B cell (primary cell): ENCODE data around the gene SCAMP1. TPM values are rescaled to one million over a fixed set of nuclear protein-coding genes. Genes with fewer than 3 reads are reported as not detected.

Experiments used
- ATAC-seq: fragments of 200-7000 bp; cut with Tn5 transposase; one replicate; pipeline ENCODE4 v1.10.0; 2021; ENCODE audit warnings: low read depth, mild to moderate bottlenecking, moderate number of reproducible peaks, moderate library complexity
- CTCF ChIA-PET: fragments of 350-600 bp; sonication (Branson Sonifier 250); formaldehyde crosslinking; loops from one replicate; lab custom pipeline; 2021; ENCODE audit warnings: antibody characterized with exemption, inconsistent platforms; lab: Charles Lee
- POLR2A ChIA-PET: fragments of 350-600 bp; sonication (Branson Sonifier 250); formaldehyde crosslinking; loops from one replicate; lab custom pipeline; 2021; ENCODE audit warnings: antibody characterized with exemption; lab: Charles Lee
- DNase-seq: peaks from one replicate; pipeline ENCODE4 v3.0.0; 2013
- H2AFZ ChIP-seq: 2 replicates; pipeline ENCODE4 v1.6.1; 2012; ENCODE audit warnings: mild to moderate bottlenecking, low read depth, low read length; ENCODE audit not compliant: insufficient read depth, poor library complexity, severe bottlenecking
- H3K27ac ChIP-seq, 2 donors: 1 replicate in 1 of 2; 2 replicates in 1 of 2; pipeline ENCODE4 v1.5.1; 2012 to 2013; ENCODE audit warnings: low read length in 2 of 2, mild to moderate bottlenecking in 2 of 2, moderate library complexity in 1 of 2
- H3K27me3 ChIP-seq, 4 experiments: fragments of 200-600 bp in 1 of 4; sonication (generic) in 1 of 4; replicated peaks in 1 of 4; 1 replicate in 2 of 4; 2 replicates in 2 of 4; pipeline versions ENCODE4 v1.6.1 to v1.7.0; 2013 to 2016; ENCODE audit warnings: low read length in 3 of 4, mild to moderate bottlenecking in 2 of 4, mixed read lengths in 1 of 4, moderate library complexity in 1 of 4; ENCODE audit not compliant: insufficient read depth in 4 of 4, control insufficient read depth in 3 of 4; ENCODE audit errors: control extremely low read depth in 1 of 4
- H3K36me3 ChIP-seq, 2 experiments: replicated peaks in 1 of 2; 1 replicate in 1 of 2; 2 replicates in 1 of 2; pipeline versions ENCODE4 v1.6.1 to v1.7.1; 2013; ENCODE audit warnings: low read length in 1 of 2; ENCODE audit not compliant: insufficient read depth in 2 of 2, control insufficient read depth in 1 of 2; ENCODE audit errors: control extremely low read depth in 1 of 2, extremely low read depth in 1 of 2
- H3K4me1 ChIP-seq, 2 donors: fragments of 200-600 bp in 1 of 2; sonication (generic) in 1 of 2; 1 replicate in 1 of 2; 2 replicates in 1 of 2; pipeline versions ENCODE4 v1.5.1 to v1.6.1; 2013 to 2017; ENCODE audit warnings: low read length in 2 of 2; ENCODE audit not compliant: control insufficient read depth in 2 of 2, insufficient read depth in 2 of 2
- H3K4me2 ChIP-seq: replicated peaks from 2 replicates; pipeline ENCODE3; 2012; ENCODE audit warnings: mild to moderate bottlenecking, low read depth, low read length; ENCODE audit not compliant: poor library complexity, severe bottlenecking
- H3K4me3 ChIP-seq, 5 experiments: fragments of 200-600 bp in 1 of 5; sonication (generic) in 1 of 5; 1 replicate in 3 of 5; 2 replicates in 2 of 5; pipeline versions ENCODE4 v1.5.1 to v1.7.0; 2011 to 2016; ENCODE audit warnings: low read length in 4 of 5, mild to moderate bottlenecking in 4 of 5, low read depth in 2 of 5, control low read depth in 1 of 5, moderate library complexity in 1 of 5; ENCODE audit not compliant: insufficient read depth in 1 of 5; ENCODE audit errors: control extremely low read depth in 1 of 5, extremely low read depth in 1 of 5
- H3K79me2 ChIP-seq: fragments of 200-600 bp; sonication (generic); one replicate; pipeline ENCODE4 v1.6.0; 2016; ENCODE audit warnings: low read length; ENCODE audit not compliant: control insufficient read depth, insufficient read depth
- H3K9ac ChIP-seq: fragments of 200-600 bp; sonication (generic); 2 replicates; pipeline ENCODE4 v1.6.1; 2017; ENCODE audit warnings: mild to moderate bottlenecking, low read length, moderate library complexity
- H3K9me3 ChIP-seq, 3 donors: one replicate each; pipeline versions ENCODE4 v1.6.1 to v1.7.1; 2013; ENCODE audit warnings: low read length in 2 of 3; ENCODE audit not compliant: control insufficient read depth in 2 of 3, insufficient read depth in 1 of 3; ENCODE audit errors: control extremely low read depth in 1 of 3
- H4K20me1 ChIP-seq: 2 replicates; pipeline ENCODE4 v1.6.0; 2012; ENCODE audit warnings: mild to moderate bottlenecking, low read length; ENCODE audit not compliant: insufficient read depth, control insufficient read depth, poor library complexity, severe bottlenecking
- H3K27ac Mint-ChIP-seq: one replicate; pipeline ENCODE4 v1.8.0; 2021; ENCODE audit warnings: mixed read lengths
- H3K27me3 Mint-ChIP-seq: one replicate; pipeline ENCODE4 v1.8.0; 2021; ENCODE audit warnings: mixed read lengths
- H3K4me1 Mint-ChIP-seq: one replicate; pipeline ENCODE4 v1.8.0; 2021; ENCODE audit warnings: mixed read lengths
- H3K4me3 Mint-ChIP-seq: one replicate; pipeline ENCODE4 v1.8.0; 2021; ENCODE audit warnings: mixed read lengths
- H3K9me3 Mint-ChIP-seq: one replicate; pipeline ENCODE4 v1.8.0; 2022; ENCODE audit warnings: mixed read lengths; ENCODE audit not compliant: insufficient read depth
- EZH2 ChIP-seq: IDR thresholded peaks from 2 replicates; pipeline ENCODE4 v1.6.1; 2012; ENCODE audit warnings: borderline replicate concordance, low read depth, mild to moderate bottlenecking, moderate library complexity, low read length; ENCODE audit not compliant: insufficient read depth, poor library complexity, severe bottlenecking
- WGBS: methylation state at CpG from one replicate; pipeline ENCODE4 v1.1.5; 2013; ENCODE audit warnings: missing lambda C conversion rate; ENCODE audit not compliant: insufficient coverage; 5-methylcytosine and 5-hydroxymethylcytosine counted together
- intact Hi-C: fragments of 100-400 bp; cut with micrococcal nuclease; formaldehyde crosslinking; loops from one replicate; pipeline ENCODE4 v1.10.0; 2022
- polyA plus RNA-seq: library from polyadenylated mRNA; depleted of rRNA; stranded (reverse); fragments of >200 nt; gene quantifications from 2 replicates; pipeline ENCODE4 v1.2.3, GENCODE V29; 2012
- total RNA-seq, 2 donors: library from RNA; stranded (reverse); fragments of 120-200 nt in 1 of 2; gene quantifications; 1 replicate in 1 of 2; 2 replicates in 1 of 2; pipeline versions ENCODE4 v1.2.3 to v1.2.4, GENCODE V29; 2013 to 2022
- TF ChIP-seq, protein P1 (sequence below): fragments of 200-600 bp; IDR thresholded peaks from one replicate; pipeline ENCODE4 v1.8.0; 2022; ENCODE audit warnings: antibody characterized with exemption, mild to moderate bottlenecking

Gene SCAMP1
- total and polyA plus RNA-seq, 2 donors (not counting 1 experiment from before 2014, with no cell fraction given), result 3.8 to 25.4 TPM

DNA sequence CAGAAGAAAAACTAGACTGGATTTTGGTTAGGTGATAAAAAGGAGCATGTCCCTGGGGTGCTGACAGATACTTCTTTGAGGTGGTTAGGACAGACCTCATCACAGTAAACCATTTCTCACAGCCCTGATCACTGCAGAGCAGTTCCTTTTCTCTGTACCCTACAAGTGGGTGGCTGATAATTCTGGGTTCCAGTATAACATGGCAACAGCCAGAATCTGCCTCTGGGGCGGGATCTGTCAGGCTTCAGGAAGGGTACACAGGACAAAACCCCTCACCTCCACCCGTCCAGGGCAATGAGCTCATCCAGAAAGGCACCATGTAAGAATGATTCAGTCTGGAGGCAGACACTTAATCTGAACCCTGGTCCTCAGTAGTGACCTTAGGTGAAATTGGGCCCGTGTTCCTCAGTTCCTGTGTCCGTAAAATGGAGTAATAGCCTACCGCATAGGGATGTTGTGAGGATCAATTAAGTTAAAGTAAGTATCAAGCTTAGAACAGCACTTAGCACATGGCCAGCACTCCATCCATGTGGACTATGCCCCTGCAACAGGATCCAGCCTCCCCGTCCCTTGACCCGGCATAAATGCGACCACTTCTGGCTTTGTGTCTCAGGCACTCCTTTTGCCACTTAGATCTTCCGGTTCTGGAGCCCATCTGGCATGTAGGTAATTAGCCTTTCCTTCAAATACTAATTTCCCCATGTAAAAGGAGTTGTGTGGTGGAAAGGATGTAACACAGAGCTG, 159.0 kb downstream of the SCAMP1 start:
- CTCF ChIA-PET, result no interaction called here
- H3K9ac ChIP-seq, result no peak overlapping the region

DNA sequence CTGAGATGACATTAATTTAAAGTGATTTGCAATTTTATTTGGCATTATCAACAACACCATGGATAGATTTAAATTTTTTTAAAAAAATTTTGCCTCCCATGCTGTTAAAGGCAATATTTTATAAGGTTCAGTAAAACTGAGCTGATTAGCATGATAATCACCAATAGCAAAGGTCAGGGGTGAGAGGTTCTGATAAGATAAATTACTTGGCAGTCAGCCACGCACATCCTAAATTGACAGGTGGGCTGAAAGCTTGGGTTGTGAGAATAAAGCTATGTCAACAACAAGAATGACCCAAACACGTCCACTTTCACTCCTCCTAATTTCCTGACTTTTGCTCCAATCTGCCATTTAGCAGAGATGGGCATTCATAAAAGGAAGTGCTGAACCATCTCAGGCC, 161.0 kb downstream of the SCAMP1 start:
- no CpG with 5 or more reads among the region's 2 CpGs for WGBS
- no peak for TF ChIP-seq EZH2
- TF ChIP-seq, protein P1, sequence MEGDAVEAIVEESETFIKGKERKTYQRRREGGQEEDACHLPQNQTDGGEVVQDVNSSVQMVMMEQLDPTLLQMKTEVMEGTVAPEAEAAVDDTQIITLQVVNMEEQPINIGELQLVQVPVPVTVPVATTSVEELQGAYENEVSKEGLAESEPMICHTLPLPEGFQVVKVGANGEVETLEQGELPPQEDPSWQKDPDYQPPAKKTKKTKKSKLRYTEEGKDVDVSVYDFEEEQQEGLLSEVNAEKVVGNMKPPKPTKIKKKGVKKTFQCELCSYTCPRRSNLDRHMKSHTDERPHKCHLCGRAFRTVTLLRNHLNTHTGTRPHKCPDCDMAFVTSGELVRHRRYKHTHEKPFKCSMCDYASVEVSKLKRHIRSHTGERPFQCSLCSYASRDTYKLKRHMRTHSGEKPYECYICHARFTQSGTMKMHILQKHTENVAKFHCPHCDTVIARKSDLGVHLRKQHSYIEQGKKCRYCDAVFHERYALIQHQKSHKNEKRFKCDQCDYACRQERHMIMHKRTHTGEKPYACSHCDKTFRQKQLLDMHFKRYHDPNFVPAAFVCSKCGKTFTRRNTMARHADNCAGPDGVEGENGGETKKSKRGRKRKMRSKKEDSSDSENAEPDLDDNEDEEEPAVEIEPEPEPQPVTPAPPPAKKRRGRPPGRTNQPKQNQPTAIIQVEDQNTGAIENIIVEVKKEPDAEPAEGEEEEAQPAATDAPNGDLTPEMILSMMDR, result no peak
- Mint-ChIP-seq H3K4me3 (no peak overlapping the region), H3K4me1 (peaks cover 3% of the 10 kb centered on the region), H3K9me3 (no peaks in the 10 kb centered on the region), H3K27me3 (no peaks in the 10 kb centered on the region), H3K27ac (no peak overlapping the region)
- H3K27ac ChIP-seq, result no peak overlapping the region
- no peak overlapping the region for H3K9ac ChIP-seq
- POLR2A ChIA-PET, result no interaction called here
- H3K27me3 ChIP-seq, result no peaks in the 10 kb centered on the region
- no peaks in the 10 kb centered on the region for H3K9me3 ChIP-seq
- intact Hi-C loops, result no loop called here
- H3K36me3 ChIP-seq, result no peaks in the 10 kb centered on the region
- no peak overlapping the region for H3K4me2 ChIP-seq
- no peak overlapping the region for H3K4me3 ChIP-seq
- H3K4me1 ChIP-seq, result no peaks in the 10 kb centered on the region
- DNase-seq, result no peak
- H3K79me2 ChIP-seq, result no peaks in the 10 kb centered on the region
- no peaks in the 10 kb centered on the region for H4K20me1 ChIP-seq
- H2AFZ ChIP-seq, result no peak overlapping the region
- no peak for ATAC-seq
- CTCF ChIA-PET, result interaction anchor here (1.0 to 1.3 kb wide), 3 partner anchors 16 to 499 kb away, joined by 3 to 5 read pairs (median 3); no protein-coding TSS in a partner anchor

More for the DNA sequence above, 159.0 kb downstream of the SCAMP1 start:
- DNase-seq, result no peak
- no peak for ATAC-seq
- no peak for TF ChIP-seq EZH2
- TF ChIP-seq, protein P1, result no peak
- Histone ChIP-seq H3K4me1 (no peaks in the 10 kb centered on the region), H3K79me2 (no peaks in the 10 kb centered on the region), H4K20me1 (no peaks in the 10 kb centered on the region), H3K27me3 (no peaks in the 10 kb centered on the region), H3K36me3 (no peaks in the 10 kb centered on the region), H2AFZ (no peak overlapping the region), H3K4me2 (no peak overlapping the region), H3K27ac (no peak overlapping the region), H3K9me3 (no peaks in the 10 kb centered on the region), H3K4me3 (no peak overlapping the region)
- H3K4me3 Mint-ChIP-seq, result no peak overlapping the region
- 95% methylated on average over 4 of the region's 9 CpGs for WGBS
- H3K4me1 Mint-ChIP-seq, result no peaks in the 10 kb centered on the region
- no peaks in the 10 kb centered on the region for H3K9me3 Mint-ChIP-seq
- POLR2A ChIA-PET, result no interaction called here
- no peaks in the 10 kb centered on the region for H3K27me3 Mint-ChIP-seq
- no peak overlapping the region for H3K27ac Mint-ChIP-seq
- intact Hi-C loops, result no loop called here
